ENCODE data around the gene FBXL7.

Gene FBXL7

GRCh38 chr5:15499528-15500324, at the start of gene FBXL7:
TSS of gene FBXL7 (plus strand) at chr5:15500180.
- DNase-seq (ENCODE audit: low read depth in 3 of 3): no peak

- no peak for DNase-seq (ENCODE audit: low read depth in 3 of 3)
Observed at GRCh38 chr5:15450473-15450872, 49.5 kb upstream of the FBXL7 start.

DNA sequence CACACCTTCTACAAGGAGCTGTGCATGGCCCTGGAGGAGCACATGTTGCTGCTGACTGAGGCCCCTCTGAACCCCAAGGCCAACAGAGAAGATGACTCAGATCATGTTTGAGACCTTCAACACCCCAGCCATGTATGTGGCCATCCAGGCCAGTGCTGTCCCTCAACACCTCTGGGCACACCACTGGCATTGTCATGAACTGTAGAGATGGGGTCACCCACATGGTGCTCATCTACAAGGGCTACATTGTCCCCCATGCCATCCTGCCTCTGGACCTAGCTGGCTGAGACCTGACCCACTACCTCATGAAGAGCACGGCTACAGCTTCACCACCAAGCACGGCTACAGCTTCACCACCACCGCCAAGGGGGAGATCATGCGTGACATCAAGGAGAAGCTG, 49.0 kb upstream of the FBXL7 start:
- no peak for DNase-seq (ENCODE audit: low read depth in 3 of 3)

- no peak for DNase-seq (ENCODE audit: low read depth in 3 of 3)
Observed at GRCh38 chr5:15452030-15452429, 48.0 kb upstream of the FBXL7 start.

GRCh38 chr5:15452781-15453180, 47.2 kb upstream of the FBXL7 start:
- DNase-seq (ENCODE audit: low read depth in 3 of 3): no peak

DNA sequence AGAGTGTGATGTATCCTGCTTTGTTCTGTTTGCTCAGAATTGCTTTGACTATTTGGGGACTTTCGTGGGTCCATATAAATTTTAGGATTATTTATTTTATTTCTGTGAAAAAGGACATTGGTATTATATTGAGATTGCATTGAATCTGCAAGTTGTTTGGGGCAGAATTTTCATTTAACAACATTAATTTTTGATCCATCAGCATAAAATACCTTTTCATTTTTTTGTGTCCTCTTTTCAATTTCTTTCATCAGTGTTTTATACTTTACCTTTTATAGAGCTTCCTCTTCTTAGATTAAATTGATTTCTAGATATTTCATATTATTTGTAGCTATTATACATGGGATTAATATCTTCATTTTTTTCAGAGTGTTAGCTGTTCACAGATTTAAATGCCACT, 40.8 kb upstream of the FBXL7 start:
- no peak for DNase-seq (ENCODE audit: low read depth in 3 of 3)

DNA sequence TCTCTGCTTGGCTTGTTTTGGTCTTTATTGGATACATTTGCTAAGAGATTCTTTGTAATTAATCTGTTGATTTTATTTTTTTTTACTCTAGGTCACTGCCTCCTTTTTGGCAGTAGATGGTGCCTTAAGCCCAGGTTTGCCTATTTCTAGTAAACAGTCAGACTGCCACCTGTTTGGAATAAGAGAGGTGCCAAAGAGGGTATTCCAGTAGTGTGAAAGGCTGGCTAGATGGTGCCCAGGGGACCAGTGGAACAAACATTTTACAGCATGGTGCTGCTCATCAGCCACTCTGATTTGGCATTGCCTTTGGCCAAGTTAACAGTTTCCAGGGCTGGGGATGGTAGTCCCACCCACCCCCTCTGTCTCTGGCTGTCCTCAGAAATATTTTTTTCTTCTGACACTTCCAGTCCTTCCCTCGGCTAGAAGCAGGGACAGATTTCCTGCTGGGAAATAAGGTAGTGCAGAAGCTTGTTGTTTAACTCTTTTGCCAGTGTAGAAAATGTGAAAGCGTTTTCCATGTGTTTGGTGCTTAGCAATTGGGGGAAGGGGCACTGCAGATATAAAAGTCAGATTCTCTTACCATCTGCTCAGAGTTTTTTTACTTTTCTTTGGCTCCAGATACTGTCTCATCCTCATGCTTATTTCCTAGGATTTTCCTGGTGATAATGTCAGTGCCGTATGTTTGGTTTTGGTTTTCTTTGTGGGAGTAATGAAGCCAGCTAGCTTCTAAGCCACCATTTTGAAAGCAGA, 36.6 kb upstream of the FBXL7 start:
- no peak for DNase-seq (ENCODE audit: low read depth in 3 of 3)

- DNase-seq (ENCODE audit: low read depth in 3 of 3): no peak
Observed at GRCh38 chr5:15472116-15472515, 27.9 kb upstream of the FBXL7 start.

DNA sequence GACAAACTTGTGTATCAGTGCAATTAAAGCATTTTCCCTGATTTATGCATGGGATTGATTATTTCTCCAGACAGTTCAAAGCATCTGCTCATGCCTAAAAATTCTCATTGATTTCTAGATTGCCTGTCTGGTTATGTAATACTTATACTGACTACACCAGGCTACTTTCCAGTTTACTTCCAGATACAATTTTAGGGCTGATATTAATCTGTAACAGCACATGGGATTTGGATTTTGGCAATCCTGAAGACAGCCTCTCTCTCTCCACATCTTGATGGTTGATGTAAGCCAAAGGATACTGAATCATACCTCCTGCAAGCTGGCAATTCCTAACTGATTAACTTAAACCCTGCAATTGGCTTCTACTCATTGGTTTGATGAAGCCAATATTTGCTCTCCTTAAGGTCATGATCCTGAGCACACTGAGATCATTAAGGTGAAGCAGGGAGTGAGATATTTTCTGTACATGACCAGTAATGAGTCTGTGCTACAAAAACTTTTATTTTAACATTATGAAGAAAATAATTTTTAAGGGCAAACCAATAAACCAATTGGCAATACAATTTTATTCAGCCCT, 25.7 kb upstream of the FBXL7 start:
- DNase-seq (ENCODE audit: low read depth in 3 of 3): no peak

DNA sequence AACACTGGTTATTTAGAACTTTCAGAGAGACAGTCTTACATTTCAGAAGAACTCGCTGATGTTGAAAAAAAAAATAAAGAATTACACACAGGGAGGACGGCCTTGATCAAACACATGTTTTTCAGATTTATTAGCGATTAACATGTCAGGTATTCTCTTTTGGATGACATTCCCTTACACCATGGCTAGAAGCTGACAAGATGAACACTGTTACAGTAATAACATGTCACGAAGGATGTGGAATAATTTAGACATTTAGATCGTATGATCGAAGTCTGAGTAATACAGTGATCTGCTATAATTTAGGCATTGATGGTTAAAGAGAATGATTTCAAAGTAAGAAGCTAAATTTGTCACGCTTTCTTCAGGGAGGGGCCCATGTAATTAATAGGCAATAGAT, 24.6 kb upstream of the FBXL7 start:
- DNase-seq (ENCODE audit: low read depth in 3 of 3): no peak

GRCh38 chr5:15476977-15477376, 23.0 kb upstream of the FBXL7 start:
- no peak for DNase-seq (ENCODE audit: low read depth in 3 of 3)

DNA sequence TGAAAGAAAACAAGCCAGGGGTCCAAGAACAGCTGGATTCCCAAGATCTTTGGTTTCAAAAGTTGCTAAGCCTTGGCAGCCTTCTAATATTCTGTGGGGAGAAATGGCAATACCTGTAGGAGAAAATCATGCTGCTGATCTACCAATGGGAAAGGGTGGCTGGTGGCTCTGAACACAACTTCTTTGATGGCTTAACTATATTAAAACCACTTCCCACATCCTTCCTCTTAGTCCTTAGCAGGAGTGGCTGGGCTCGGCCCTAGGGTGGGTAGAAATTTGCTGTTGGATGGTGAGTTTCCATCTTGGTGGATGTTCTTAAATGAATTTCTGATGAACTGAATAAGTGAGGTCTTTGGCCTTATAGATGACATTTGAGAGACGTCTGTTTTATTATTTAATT, 19.5 kb upstream of the FBXL7 start:
- no peak for DNase-seq (ENCODE audit: low read depth in 3 of 3)

GRCh38 chr5:15483351-15484097, 16.5 kb upstream of the FBXL7 start:
- DNase-seq (ENCODE audit: low read depth in 3 of 3): no peak

- DNase-seq (ENCODE audit: low read depth in 3 of 3): no peak
Observed at GRCh38 chr5:15487228-15487627, 12.8 kb upstream of the FBXL7 start.

DNA sequence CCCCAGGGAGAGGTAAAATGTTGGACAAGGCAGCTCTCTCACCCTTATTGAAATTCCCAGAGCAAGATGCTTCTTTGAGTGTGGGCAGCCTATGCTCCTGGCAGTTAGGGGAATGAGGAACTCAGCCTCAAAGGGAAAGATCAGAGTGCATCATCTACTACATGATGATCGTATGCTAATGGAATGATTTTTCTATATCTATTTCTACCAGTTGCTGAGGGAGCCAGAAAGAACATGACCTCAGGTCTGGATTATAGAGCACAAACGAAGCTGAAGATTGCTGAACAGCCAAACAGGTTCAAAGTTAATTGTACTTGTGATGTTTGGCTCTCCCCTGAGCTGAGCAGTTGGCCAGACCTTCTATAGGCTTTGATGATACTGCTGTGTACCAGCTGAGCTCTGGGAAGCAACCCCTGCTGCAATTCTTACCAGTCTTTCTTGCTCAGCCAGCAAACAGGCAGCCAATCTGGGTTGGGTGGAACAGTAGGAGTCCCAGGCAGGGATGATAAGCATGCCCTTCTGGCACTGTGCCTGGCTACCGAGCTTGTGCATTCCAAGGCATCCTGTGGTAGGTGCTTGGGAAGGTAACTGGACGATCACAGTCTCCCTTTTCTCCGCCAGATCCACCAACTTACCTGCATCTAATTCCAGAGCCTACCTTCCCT, 10.3 kb upstream of the FBXL7 start:
- DNase-seq (ENCODE audit: low read depth in 3 of 3): no peak

- DNase-seq (ENCODE audit: low read depth in 3 of 3): no peak
Observed at GRCh38 chr5:15492545-15492944, 7.4 kb upstream of the FBXL7 start.

GRCh38 chr5:15493501-15493900, 6.5 kb upstream of the FBXL7 start:
- DNase-seq (ENCODE audit: low read depth in 3 of 3): no peak

DNA sequence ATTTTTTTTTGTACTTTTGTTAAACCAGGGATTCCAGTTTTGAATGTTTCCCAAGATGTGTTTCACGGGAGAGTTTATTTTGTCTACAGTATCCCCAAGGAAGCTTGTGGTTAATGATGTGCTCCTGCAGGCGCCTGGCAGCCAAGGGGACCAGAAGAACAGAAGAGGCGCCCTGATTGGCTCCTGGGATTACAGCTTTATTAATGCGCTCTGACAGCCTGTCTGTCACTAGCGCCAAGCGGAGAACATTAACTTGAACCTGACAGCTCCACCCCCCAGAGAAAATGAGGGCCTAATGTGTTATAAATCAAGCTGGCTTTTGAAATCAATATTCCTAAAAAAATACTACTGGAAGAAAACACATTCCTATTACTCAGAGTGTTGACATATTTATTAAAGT, 5.0 kb upstream of the FBXL7 start:
- no peak for DNase-seq (ENCODE audit: low read depth in 3 of 3)

GRCh38 chr5:15496886-15497285, 3.1 kb upstream of the FBXL7 start:
- DNase-seq (ENCODE audit: low read depth in 3 of 3): no peak

- no peak for DNase-seq (ENCODE audit: low read depth in 3 of 3)
Observed at GRCh38 chr5:15500325-15501001, 483 bp downstream of the FBXL7 start.
